Breast epithelium (tissue), 4 donors: Measurements from ENCODE around the gene APBB2. TPM values are rescaled to one million over a fixed set of nuclear protein-coding genes. Genes with fewer than 3 reads are reported as not detected.
"Not testable (repeated sequence)": the region's sequence is repeated elsewhere in the genome, so short reads cannot be mapped to it uniquely, and the experiment has no call there.

Experiments
- DNase-seq, 2 donors: peaks; one replicate each; pipeline ENCODE4 v3.0.0-alpha.2; 2019; ENCODE audit warnings: low spot score in 2 of 2
- H3K27ac ChIP-seq, 2 donors: fragments of 200-600 bp; sonication (generic) in 1 of 2; one replicate each; pipeline ENCODE4 v1.5.1; 2016 to 2019; ENCODE audit warnings: mild to moderate bottlenecking in 1 of 2
- H3K27me3 ChIP-seq, 2 donors: fragments of 200-600 bp; sonication (generic) in 1 of 2; one replicate each; pipeline versions ENCODE4 v1.5.1 to v1.6.0; 2017 to 2019; ENCODE audit warnings: control low read depth in 1 of 2, mild to moderate bottlenecking in 1 of 2
- H3K36me3 ChIP-seq: fragments of 200-600 bp; one replicate; pipeline ENCODE4 v1.5.1; 2019
- H3K4me1 ChIP-seq, 2 donors: fragments of 200-600 bp; sonication (generic); one replicate each; pipeline ENCODE4 v1.5.1; 2016 to 2019; ENCODE audit warnings: control low read depth in 1 of 2
- H3K4me3 ChIP-seq, 3 donors: fragments of 200-600 bp; sonication (generic); 1 replicate in 2 of 3; 2 replicates in 1 of 3; pipeline ENCODE4 v1.5.1; 2016 to 2019; ENCODE audit warnings: mild to moderate bottlenecking in 3 of 3, moderate library complexity in 2 of 3
- H3K9me3 ChIP-seq, 2 donors: fragments of 200-600 bp; sonication (generic) in 1 of 2; one replicate each; pipeline ENCODE4 v1.5.1; 2016 to 2019; ENCODE audit warnings: control low read depth in 1 of 2
- CTCF ChIP-seq, 3 donors: fragments of 450-650 bp; IDR thresholded peaks; one replicate each; pipeline ENCODE4 v1.5.1; 2016 to 2017; ENCODE audit warnings: antibody characterized with exemption in 3 of 3, mild to moderate bottlenecking in 3 of 3, moderate library complexity in 3 of 3
- POLR2A ChIP-seq: fragments of 450-650 bp; IDR thresholded peaks from one replicate; pipeline ENCODE4 v1.6.1; 2016; ENCODE audit warnings: antibody characterized with exemption, mild to moderate bottlenecking, moderate library complexity
- POLR2AphosphoS5 ChIP-seq, 3 donors: sonication (generic); formaldehyde crosslinking; IDR thresholded peaks; one replicate each; pipeline ENCODE4 v1.6.1; 2017; ENCODE audit warnings: antibody characterized with exemption in 3 of 3
- intact Hi-C: fragments of 100-400 bp; cut with DNase I; formaldehyde crosslinking; loops from one replicate; pipeline ENCODE4 v1.15.1; 2023; ENCODE audit warnings: low total_unique reads
- total RNA-seq, 3 donors: library from RNA; depleted of rRNA; stranded (reverse); fragments of >200 nt; gene quantifications; one replicate each; pipeline ENCODE4 v1.1.0, GENCODE V29; 2016

Gene APBB2
- total RNA-seq, 3 donors from 2014 or later, result 87.4 to 192 (median 153) TPM

- no peaks in the 10 kb centered on the region for H3K4me1 ChIP-seq
- H3K27ac ChIP-seq, result no peak overlapping the region
- no peaks in the 10 kb centered on the region for H3K27me3 ChIP-seq
- DNase-seq, result peak in 1 of 2 donors; percentile 11
- H3K36me3 ChIP-seq, result no peaks in the 10 kb centered on the region
- intact Hi-C loops, result loop anchor here (5.0 kb wide), 1 partner anchor 288 kb away; the partner anchor contains the start of gene APBB2
- H3K4me3 ChIP-seq, result no peak overlapping the region
- no peak for TF ChIP-seq POLR2AphosphoS5 (IDR thresholded peaks at IDR 0.05)
- TF ChIP-seq POLR2A, result no peak
- H3K9me3 ChIP-seq, result no peaks in the 10 kb centered on the region
These were observed 289.6 kb downstream of the APBB2 start for GRCh38 chr4:40924793-40925117.

DNA sequence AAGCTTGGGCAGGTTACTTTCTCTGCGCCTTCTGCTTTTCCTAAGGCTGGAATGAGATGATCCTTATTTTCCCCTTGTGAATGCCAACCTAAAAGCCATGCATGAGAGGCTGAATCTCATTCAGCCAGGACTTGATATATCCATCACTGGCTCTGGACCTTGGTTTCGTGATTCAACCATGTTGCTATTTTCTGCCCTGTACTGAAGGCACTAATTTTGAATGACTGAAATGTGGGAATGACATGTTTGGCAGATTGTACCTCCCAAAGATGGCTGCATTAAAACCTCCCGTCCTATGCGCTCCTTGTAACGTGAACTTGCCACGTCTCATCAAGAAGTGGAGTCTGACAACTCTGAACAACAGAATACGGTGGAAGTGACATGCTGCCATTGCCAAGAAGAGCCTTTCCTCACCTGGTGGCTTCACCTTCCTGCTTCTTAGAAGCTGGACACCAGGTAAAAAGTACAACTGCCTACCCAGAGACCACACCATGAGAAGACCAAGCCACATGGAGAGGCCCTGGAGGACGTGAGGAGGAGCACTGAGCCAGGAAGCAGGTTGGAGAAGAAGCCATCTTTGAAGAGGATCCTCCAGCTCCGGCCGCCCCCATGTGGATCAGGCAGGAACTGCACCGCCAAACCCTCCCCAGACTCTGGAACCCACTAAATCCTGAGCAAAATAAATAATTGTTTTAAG, 290.1 kb downstream of the APBB2 start:
- DNase-seq, result peak in 1 of 2 donors; percentile 17
- TF ChIP-seq CTCF (IDR thresholded peaks at IDR 0.05) (peak; percentile 66 to 74 (median 67)), POLR2A (no peak)
- Histone ChIP-seq H3K36me3 (no peaks in the 10 kb centered on the region), H3K4me3 (no peak overlapping the region), H3K27ac (peak overlapping the region in 1 of 2 donors; percentile 60), H3K9me3 (no peaks in the 10 kb centered on the region), H3K4me1 (no peaks in the 10 kb centered on the region), H3K27me3 (no peaks in the 10 kb centered on the region)
- intact Hi-C loops, result no loop called here

- intact Hi-C loops, result no loop called here
- no peaks in the 10 kb centered on the region for H3K4me1 ChIP-seq
- no peak for TF ChIP-seq CTCF (IDR thresholded peaks at IDR 0.05)
- TF ChIP-seq POLR2A, result no peak
- TF ChIP-seq POLR2AphosphoS5 (IDR thresholded peaks at IDR 0.05), result peak in 1 of 3 donors; percentile 25
- H3K36me3 ChIP-seq, result no peaks in the 10 kb centered on the region
- no peaks in the 10 kb centered on the region for H3K27me3 ChIP-seq
- H3K9me3 ChIP-seq, result no peaks in the 10 kb centered on the region
- DNase-seq, result no peak
- H3K4me3 ChIP-seq, result no peak overlapping the region
- peak overlapping the region in 1 of 2 donors; percentile 60 for H3K27ac ChIP-seq
These were observed 290.8 kb downstream of the APBB2 start for GRCh38 chr4:40923316-40924095.

DNA sequence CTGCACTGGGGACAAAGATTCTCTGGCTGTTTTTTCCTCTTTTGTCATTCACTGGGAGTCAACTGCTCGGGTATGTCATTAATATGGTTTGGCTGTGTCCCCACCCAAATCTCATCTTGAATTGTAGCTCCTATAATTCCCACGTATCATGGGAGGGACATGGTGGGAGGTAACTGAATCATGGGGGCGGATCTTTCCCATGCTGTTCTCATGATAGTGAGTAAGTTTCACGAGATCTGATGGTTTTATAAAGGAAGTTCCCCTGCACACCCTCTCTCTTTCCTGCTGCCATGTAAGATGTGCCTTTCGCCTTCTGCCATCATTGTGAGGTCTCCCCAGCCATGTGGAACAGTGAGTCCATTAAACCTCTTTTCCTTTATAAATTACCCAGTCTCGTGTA, 294.4 kb downstream of the APBB2 start:
- H3K27ac ChIP-seq, DNase-seq, H3K27me3 ChIP-seq, intact Hi-C loops, H3K4me1 ChIP-seq, H3K36me3 ChIP-seq, H3K4me3 ChIP-seq, H3K9me3 ChIP-seq: not testable (repeated sequence)

DNA sequence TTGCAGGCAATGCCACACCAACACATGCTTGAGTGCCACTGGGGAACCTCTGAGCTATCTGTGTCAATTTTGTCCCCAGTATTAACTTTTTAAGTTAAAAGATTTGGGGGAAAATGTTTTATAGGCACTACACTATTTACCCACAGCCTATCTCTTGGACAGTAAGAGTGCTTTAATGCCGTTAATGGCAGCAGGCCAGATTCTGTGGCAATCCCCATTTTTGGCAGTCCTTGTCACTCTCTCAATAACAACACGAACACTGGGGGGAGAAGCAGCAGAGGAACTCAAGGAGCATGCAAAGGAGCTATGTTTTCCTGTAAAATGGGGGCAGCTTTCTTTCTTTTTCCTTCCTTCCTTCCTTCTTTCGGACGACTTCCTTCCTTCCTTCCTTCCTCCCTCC, 296.0 kb downstream of the APBB2 start:
- H3K36me3 ChIP-seq, result no peaks in the 10 kb centered on the region
- H3K4me1 ChIP-seq, result no peaks in the 10 kb centered on the region
- H3K27ac ChIP-seq, result no peak overlapping the region
- no peak for TF ChIP-seq POLR2A
- no peak for TF ChIP-seq POLR2AphosphoS5 (IDR thresholded peaks at IDR 0.05)
- TF ChIP-seq CTCF (IDR thresholded peaks at IDR 0.05), result no peak
- H3K4me3 ChIP-seq, result no peak overlapping the region
- H3K27me3 ChIP-seq, result no peaks in the 10 kb centered on the region
- DNase-seq, result peak in 1 of 2 donors; percentile 55
- no peaks in the 10 kb centered on the region for H3K9me3 ChIP-seq
- intact Hi-C loops, result no loop called here

- Histone ChIP-seq H3K4me3 (no peak overlapping the region), H3K9me3 (no peaks in the 10 kb centered on the region), H3K27ac (peak overlapping the region in 1 of 2 donors; percentile 17), H3K36me3 (no peaks in the 10 kb centered on the region), H3K4me1 (no peaks in the 10 kb centered on the region), H3K27me3 (no peaks in the 10 kb centered on the region)
- DNase-seq, result no peak
- intact Hi-C loops, result no loop called here
- TF ChIP-seq CTCF (IDR thresholded peaks at IDR 0.05) (no peak), POLR2A (no peak), POLR2AphosphoS5 (IDR thresholded peaks at IDR 0.05) (no peak)
These were observed 297.5 kb downstream of the APBB2 start for GRCh38 chr4:40916880-40917279.
